Muscle of arm (tissue), 14 donors: ENCODE measurements around the gene SHFL. TPM values are rescaled to one million over a fixed set of nuclear protein-coding genes. Genes with fewer than 3 reads are reported as not detected.

Experiments
- DNase-seq: peaks from one replicate; pipeline ENCODE4 v3.0.0-alpha.2; 2013
- long read RNA-seq, 11 donors: transcript quantifications; one replicate each; lab custom pipeline, GENCODE V29; 2026
- polyA plus RNA-seq, 12 donors: library from polyadenylated mRNA; unstranded; fragments of 120-200 nt; gene quantifications; one replicate each; pipeline ENCODE4 v1.2.1, GENCODE V29; 2013; ENCODE audit not compliant: insufficient read length in 12 of 12

SHFL gene
- 10 to 100 TPM in 4 of 12 donors, 1 to 10 TPM in 7, not detected in 1; 6.8 to 23.1 (median 9.8) TPM for polyA plus RNA-seq
- long read RNA-seq, donor 1, transcript C19orf66-203 (7 exons, 2,079 nt), result minor isoform, 6 of 34 reads
- long read RNA-seq, donor 1, transcript C19orf66-204 (1 exons, 1,655 nt), result major isoform, 25 of 34 reads
- long read RNA-seq, donor 1, partial matches to known transcripts, result 0 of 34 reads
- long read RNA-seq, donor 1, other reads (novel, unspliced or antisense), result 0 of 34 reads
- long read RNA-seq, donor 2, transcript C19orf66-204 (1 exons, 1,655 nt), result major isoform, 7 of 13 reads
- long read RNA-seq, donor 2, partial matches to known transcripts, result 0 of 13 reads
- long read RNA-seq, donor 2, other reads (novel, unspliced or antisense), result 0 of 13 reads
- long read RNA-seq, donor 3, partial matches to known transcripts, result 0 of 6 reads
- long read RNA-seq, donor 3, other reads (novel, unspliced or antisense), result 0 of 6 reads
- long read RNA-seq, donor 4, partial matches to known transcripts, result 0 of 3 reads
- long read RNA-seq, donor 4, other reads (novel, unspliced or antisense), result 0 of 3 reads
- long read RNA-seq, donor 5, transcript C19orf66-204 (1 exons, 1,655 nt), result major isoform, 28 of 42 reads
- long read RNA-seq, donor 5, partial matches to known transcripts, result 7 of 42 reads
- long read RNA-seq, donor 5, other reads (novel, unspliced or antisense), result 0 of 42 reads
- long read RNA-seq, donor 6, transcript C19orf66-204 (1 exons, 1,655 nt), result major isoform, 8 of 12 reads
- long read RNA-seq, donor 6, partial matches to known transcripts, result 0 of 12 reads
- long read RNA-seq, donor 6, other reads (novel, unspliced or antisense), result 0 of 12 reads
- long read RNA-seq, donor 7, partial matches to known transcripts, result 0 of 8 reads
- long read RNA-seq, donor 7, other reads (novel, unspliced or antisense), result 0 of 8 reads
- long read RNA-seq, donor 8, transcript C19orf66-204 (1 exons, 1,655 nt), result major isoform, 11 of 18 reads
- long read RNA-seq, donor 8, partial matches to known transcripts, result 0 of 18 reads
- long read RNA-seq, donor 8, other reads (novel, unspliced or antisense), result 0 of 18 reads
- long read RNA-seq, donor 9, transcript C19orf66-204 (1 exons, 1,655 nt), result major isoform, 19 of 24 reads
- long read RNA-seq, donor 9, partial matches to known transcripts, result 0 of 24 reads
- long read RNA-seq, donor 9, other reads (novel, unspliced or antisense), result 0 of 24 reads
- long read RNA-seq, donor 10, transcript C19orf66-204 (1 exons, 1,655 nt), result major isoform, 5 of 8 reads
- long read RNA-seq, donor 10, partial matches to known transcripts, result 0 of 8 reads
- long read RNA-seq, donor 10, other reads (novel, unspliced or antisense), result 0 of 8 reads
- long read RNA-seq, donor 11, transcript C19orf66-204 (1 exons, 1,655 nt), result major isoform, 12 of 17 reads
- long read RNA-seq, donor 11, partial matches to known transcripts, result 0 of 17 reads
- long read RNA-seq, donor 11, other reads (novel, unspliced or antisense), result 0 of 17 reads

DNA sequence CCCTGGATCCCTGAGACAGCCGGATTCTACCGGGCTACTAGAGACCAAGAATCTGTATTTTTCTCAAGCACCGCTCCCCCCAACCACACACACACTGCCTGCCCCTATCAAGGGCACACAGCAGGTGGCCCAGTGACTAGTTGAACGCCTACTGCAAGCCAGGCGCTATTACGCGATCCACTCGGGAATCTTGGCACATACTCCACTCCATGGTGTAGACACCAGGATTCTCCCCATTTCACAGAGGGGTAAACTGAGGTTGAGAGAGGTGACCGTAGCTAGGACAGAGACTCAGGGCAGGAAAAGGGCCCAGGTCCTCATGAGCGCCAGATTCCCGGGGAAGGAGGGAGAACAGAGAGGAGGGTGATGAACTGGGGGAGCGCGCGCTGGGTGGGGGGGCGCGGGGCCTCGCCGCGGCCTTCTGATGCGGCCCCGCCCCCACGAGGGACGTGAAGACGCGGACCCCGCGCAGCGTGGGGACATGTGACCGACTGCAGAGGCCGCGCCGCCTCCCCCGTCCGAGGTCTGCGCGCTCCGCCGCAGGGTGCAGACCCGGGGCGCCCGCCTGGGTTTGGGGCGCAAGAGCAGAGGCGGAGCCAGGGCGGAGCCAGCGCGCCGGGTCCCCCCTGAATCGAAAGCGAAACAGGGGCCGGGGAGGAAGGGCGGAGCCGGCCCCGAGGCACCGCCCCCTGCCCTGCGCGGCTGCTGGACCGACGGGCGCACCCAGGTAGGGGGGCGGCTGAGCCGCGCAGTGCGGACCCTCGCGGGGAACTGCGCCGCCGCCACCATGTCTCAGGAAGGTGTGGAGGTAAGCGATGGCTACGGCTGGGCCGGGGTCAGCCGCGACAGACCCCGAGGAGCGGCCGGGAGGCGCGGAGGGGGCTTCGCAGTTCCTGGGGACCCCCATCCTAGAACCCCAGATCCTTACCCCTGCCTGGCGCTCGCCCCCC lies at the start of gene SHFL:
Gene SHFL (plus strand): TSS at position 677 of the 950 bp plus-strand sequence. CDS start 111 bp downstream, at position 788.
- DNase-seq, result peak; percentile 77

GRCh38 chr19:10036601-10037071 lies 49.5 kb upstream of the SHFL start:
- DNase-seq, result no peak

DNA sequence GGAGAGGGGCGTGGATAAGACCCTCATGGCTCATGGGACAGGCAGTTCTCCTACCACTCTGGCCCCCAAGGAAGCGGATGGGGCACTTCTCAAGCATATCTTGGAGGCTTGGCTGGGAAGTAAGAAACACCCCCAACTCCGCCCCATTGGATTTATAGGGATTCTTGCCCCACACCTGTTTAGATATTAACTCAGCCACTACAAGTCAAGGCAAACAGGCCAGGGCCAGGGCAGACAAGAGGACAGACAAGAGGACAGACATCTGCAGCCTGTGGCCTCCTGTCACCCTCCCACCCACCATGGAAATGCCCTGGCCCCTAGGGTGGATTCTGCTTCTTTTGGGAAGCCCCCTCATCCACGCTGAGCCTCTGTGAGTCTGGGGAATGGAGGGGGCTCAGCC lies 48.8 kb upstream of the SHFL start:
- no peak for DNase-seq

- DNase-seq, result no peak
These were observed 48.3 kb upstream of the SHFL start for GRCh38 chr19:10037809-10038208.

DNA sequence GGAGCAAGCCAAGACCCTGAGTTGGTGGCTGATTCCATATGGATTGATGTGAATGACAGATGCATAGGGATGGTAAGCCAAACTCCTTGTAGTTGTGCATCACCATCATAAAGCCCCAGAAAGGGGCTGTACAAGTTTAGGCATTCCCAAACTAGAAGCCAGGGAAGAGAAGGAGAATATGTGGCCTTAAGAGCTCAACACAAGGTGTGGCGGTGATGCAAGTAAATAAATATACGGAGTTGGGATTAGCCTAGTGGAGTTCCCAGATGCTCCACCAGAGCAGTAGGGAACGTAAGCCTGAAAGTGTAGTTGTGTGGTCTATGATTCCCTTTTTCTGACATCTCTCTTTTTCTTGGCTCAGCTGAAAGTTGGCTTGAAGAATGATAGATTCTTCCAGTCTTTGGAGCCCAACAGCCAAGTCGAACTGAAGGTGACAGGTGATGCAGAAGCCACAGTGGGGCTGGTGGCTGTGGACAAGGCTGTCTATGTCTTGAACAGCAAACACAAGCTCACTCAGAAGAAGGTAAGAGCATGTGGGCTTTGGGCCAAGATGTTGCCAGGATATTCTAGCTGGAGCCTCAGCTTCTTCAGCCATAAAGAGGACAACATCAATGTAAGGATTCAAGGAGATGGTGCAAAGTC lies 42.7 kb upstream of the SHFL start:
- DNase-seq, result peak; percentile 16

DNA sequence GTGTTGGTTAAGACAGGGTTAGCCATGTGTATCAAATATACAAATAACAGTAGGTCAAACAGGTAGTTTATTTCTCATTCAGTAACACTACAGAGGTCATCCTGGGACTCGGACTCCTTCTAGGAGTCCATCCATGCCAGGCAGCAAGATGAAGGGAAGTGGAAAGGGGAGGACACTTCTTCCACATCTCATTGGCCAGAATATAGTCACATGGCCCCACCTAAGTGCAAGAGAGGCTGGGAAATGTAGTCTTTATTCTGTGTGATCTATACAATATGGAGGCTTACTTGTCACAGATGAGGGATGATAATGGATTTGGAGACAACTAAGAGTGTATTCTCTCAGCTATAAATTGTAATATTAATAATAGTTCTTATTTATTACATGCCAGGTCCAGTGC lies 41.7 kb upstream of the SHFL start:
- no peak for DNase-seq

GRCh38 chr19:10045371-10045770 lies 40.7 kb upstream of the SHFL start:
- DNase-seq, result no peak

DNA sequence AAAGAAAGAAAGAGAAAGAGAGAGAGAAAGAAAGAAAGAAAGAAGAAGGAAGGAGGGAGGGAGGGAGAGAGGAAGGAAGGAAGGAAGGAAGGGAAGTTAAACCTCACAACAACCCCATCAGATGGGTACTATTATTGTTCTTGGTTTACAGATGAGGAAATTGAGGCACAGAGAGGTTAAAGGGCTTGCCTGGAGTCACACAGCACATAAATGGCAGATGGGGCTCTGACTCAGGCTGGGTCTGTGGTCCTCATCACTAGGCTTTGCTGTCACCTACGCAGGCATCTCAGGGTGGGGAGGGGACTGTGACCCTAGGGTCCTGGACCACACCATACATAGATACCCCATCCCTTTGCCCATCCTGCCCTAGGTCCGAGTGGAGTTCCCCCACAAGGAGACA lies 36.5 kb upstream of the SHFL start:
- no peak for DNase-seq

- DNase-seq, result no peak
These were observed 33.3 kb upstream of the SHFL start for GRCh38 chr19:10052602-10053360.

GRCh38 chr19:10061717-10062310 lies 24.3 kb upstream of the SHFL start:
- DNase-seq, result no peak

DNA sequence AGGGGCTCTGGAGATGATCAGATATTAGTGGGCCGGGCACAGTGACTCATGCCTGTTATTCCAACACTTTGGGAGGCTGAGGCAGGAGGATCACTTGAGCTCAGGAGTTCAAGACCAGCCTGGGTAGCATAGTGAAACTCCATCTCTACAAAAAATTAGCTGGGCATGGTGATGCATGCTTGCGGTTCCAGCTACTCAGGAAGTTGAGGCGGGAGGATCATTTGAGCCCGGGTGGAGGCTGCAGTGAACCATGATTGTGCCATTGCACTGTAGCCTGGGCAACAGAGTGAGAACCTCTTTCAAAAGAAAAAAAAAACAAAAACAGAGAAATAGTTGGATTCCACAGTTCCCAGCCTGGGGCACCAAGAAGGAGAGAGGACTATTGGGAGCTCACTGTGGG lies 17.9 kb upstream of the SHFL start:
- DNase-seq, result no peak

DNA sequence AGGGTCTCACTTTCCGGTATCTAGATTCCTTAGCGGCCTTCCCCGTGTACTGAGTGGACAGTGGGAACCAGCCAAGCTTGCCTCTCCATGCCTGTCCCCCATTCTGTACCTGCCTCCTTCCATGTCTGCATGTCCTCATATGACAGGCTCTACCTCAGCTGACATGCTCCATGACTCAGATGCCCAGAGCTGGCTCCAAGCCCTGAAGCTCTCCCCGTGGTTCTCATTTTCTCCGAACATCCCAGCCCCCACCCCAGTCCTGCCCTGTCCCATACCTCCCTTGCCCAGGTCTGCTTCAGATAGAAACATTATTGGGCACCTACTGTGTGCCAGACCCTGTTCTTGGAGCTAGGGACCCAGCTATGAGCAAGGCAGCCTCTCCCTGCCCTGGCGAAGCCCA lies 17.1 kb upstream of the SHFL start:
- no peak for DNase-seq

DNA sequence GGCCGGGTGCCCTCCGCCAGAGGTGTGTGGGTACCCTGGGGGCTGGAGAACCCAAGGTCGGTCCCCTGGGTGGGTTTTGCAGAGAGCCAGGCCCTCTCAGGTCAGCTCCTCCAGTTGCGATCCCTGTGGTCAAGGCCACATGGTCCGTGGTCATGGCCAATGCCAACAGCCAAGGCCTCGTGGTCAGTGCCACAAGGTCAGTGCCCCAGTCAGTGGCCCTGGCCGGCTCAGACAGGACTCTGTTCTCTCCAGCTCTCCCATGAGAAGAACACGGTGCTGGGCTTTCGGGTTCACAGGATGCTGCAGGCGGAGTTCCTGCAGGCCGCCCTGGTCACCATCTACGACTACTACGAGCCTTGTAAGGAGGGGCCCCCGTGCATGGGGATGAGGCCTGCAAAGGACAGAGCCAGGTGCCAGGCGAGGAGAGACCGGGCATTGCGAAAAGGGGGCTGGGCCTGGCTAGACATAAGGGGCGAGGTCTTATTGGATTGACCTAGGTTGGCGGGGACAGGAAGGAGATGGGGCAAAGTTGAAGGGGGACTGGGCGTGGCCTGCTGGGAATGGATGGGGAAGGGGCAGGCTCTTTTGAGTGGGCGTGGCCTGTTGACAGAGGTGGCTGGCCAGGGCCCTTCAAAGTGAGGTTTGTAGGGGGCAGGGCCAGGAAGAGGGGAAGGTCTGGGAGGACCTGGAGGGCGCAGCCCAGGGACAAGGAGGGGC lies 15.2 kb upstream of the SHFL start:
- no peak for DNase-seq

GRCh38 chr19:10074153-10074552 lies 12.0 kb upstream of the SHFL start:
- DNase-seq, result no peak

- no peak for DNase-seq
These were observed 9.6 kb upstream of the SHFL start for GRCh38 chr19:10076535-10076934.

GRCh38 chr19:10078329-10078728 lies 7.8 kb upstream of the SHFL start:
- DNase-seq, result no peak

DNA sequence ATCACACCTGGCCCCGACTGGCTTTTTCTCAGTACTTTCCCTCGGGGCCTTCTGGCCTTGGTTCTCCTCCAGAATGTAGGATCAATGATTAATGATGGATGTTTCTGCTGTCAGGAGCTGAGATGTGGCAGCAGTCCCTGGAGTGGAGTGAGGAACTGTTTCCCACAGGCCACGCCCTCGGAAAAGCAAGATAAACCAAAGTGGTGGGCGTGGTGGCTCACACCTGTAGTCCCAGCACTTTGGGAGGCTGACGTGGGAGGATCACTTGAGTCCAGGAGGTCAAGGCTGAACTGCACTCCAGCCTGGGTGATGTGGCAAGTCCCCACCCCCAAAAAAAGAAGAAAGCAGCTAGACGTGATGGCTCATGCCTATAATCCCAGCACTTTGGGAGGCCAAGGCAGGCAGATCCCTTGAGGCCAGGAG lies 7.1 kb upstream of the SHFL start:
- no peak for DNase-seq

DNA sequence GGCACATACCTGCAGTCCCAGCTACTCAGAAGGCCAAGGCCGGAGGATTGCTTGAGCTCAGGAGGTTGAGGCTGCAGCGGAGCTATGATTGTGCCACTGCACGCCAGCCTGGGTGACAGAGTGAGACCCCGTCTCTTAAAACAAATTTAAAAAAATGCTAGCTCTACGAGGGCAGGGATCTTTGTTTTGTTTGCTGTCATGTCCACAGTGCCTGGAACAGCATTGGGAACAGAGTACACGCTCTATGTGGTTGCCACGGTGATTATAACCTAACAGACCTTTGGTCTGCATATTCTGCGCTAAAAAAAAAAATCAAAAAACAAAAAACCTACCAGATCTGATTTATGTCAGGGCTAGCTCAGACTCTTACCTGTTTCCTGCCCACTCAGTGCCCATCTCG lies 2.2 kb upstream of the SHFL start:
- no peak for DNase-seq
